Measurements from ENCODE around the gene ZYX.

DNA sequence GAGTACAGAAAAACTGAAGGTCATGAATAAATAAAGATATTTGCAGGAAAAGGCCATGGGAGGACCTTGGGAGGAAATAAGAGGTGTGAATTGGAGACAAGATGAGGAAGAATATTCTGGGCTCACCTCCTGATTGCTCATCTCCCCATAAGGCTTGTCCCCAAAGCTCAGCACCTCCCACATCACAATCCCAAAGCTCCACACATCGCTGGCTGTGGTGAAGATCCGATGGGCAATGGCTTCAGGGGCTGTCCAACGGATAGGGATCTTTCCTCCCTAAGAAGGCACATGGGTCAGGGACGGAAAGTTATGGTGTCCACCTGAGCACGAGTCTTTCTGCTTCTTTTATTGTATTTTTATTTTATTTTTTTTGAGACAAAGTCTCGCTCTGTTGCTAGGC lies 12.9 kb downstream of the ZYX start:
- TF ChIP-seq SOX15 (CRISPR knock-in tag; IDR thresholded peaks at IDR 0.05): no peak
- TF ChIP-seq, protein P1, sequence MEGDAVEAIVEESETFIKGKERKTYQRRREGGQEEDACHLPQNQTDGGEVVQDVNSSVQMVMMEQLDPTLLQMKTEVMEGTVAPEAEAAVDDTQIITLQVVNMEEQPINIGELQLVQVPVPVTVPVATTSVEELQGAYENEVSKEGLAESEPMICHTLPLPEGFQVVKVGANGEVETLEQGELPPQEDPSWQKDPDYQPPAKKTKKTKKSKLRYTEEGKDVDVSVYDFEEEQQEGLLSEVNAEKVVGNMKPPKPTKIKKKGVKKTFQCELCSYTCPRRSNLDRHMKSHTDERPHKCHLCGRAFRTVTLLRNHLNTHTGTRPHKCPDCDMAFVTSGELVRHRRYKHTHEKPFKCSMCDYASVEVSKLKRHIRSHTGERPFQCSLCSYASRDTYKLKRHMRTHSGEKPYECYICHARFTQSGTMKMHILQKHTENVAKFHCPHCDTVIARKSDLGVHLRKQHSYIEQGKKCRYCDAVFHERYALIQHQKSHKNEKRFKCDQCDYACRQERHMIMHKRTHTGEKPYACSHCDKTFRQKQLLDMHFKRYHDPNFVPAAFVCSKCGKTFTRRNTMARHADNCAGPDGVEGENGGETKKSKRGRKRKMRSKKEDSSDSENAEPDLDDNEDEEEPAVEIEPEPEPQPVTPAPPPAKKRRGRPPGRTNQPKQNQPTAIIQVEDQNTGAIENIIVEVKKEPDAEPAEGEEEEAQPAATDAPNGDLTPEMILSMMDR (IDR thresholded peaks at IDR 0.05): no peak

Data from WTC11 (cell line).